ENCODE data around the gene CDH10. TPM values are rescaled to one million over a fixed set of nuclear protein-coding genes. Genes with fewer than 3 reads are reported as not detected.

CDH10 gene
- total RNA-seq, 1 donor from 2014 or later: not detected

DNA sequence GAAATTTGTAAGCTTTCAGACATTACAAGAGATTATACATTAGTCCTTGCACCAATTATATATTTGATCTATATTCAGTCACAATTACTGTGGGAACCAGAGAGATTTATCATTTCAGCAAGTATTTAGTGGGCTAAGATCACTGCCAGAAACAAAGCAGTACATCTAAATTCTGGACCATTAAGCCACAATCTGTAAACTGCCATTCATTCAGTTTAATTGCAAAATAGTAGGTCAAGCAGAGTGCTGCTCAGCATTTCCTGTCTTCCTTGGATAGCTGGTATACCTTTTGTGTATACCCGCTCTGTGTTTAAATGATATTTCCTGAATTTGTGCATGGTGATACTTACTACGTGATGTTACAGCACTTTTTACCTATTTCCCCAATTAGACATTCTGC lies 42.6 kb downstream of the CDH10 start:
- Histone ChIP-seq H3K4me3 (no peak overlapping the region), H3K4me1 (no peaks in the 10 kb centered on the region), H3K27me3 (no peaks in the 10 kb centered on the region), H3K27ac (no peak overlapping the region), H3K36me3 (no peaks in the 10 kb centered on the region), H3K9me3 (no peaks in the 10 kb centered on the region)
- intact Hi-C loops (cut with DNase I): no loop called here
- TF ChIP-seq, protein P1, sequence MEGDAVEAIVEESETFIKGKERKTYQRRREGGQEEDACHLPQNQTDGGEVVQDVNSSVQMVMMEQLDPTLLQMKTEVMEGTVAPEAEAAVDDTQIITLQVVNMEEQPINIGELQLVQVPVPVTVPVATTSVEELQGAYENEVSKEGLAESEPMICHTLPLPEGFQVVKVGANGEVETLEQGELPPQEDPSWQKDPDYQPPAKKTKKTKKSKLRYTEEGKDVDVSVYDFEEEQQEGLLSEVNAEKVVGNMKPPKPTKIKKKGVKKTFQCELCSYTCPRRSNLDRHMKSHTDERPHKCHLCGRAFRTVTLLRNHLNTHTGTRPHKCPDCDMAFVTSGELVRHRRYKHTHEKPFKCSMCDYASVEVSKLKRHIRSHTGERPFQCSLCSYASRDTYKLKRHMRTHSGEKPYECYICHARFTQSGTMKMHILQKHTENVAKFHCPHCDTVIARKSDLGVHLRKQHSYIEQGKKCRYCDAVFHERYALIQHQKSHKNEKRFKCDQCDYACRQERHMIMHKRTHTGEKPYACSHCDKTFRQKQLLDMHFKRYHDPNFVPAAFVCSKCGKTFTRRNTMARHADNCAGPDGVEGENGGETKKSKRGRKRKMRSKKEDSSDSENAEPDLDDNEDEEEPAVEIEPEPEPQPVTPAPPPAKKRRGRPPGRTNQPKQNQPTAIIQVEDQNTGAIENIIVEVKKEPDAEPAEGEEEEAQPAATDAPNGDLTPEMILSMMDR (IDR thresholded peaks at IDR 0.05): no peak
- no peak for DNase-seq (ENCODE audit: low spot score in 2 of 2)

DNA sequence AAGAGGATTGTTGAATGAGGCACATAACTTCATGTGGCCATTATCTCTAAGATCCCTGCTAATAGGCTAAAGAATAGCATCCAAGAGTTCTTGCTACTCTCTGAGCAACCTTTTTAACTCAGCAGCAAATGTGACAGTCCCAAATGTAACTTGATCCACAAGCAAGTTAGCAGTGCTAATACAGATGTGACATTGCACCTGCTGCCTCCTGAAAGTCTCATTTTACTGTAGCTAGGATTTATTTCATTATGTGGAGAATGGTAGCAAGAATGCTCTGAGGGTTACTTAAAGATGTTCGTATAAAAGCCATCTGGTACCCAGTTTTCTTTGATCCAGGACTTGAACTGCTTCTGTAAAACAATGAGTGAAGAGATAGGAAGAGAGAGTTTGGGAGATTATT lies 45.8 kb downstream of the CDH10 start:
- TF ChIP-seq, protein P1 (IDR thresholded peaks at IDR 0.05): no peak
- no peak for DNase-seq (ENCODE audit: low spot score in 2 of 2)
- intact Hi-C loops (cut with DNase I): no loop called here

DNA sequence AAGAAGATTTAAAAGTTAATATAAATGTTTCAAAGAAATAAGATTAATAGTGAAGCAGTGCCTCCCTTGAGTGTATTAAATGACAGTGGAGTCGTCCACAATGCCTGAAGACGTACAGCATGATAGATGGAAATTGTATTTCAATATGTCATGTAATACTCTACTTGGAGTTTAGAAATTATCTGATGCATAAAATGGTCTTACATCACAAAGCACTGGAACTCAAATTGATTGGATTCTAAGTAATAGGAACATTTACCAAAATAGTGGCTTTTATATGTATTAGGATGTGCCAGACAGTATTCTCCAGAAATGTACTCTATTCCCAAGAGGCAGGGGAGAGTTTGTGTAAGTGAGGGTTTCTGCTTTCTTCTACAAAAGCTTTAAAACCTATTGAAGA lies 49.4 kb downstream of the CDH10 start:
- DNase-seq (ENCODE audit: low spot score in 2 of 2): no peak
- Histone ChIP-seq H3K4me1 (no peaks in the 10 kb centered on the region), H3K27ac (no peak overlapping the region), H3K27me3 (no peaks in the 10 kb centered on the region), H3K9me3 (no peaks in the 10 kb centered on the region), H3K36me3 (no peaks in the 10 kb centered on the region), H3K4me3 (no peak overlapping the region)
- intact Hi-C loops (cut with DNase I): no loop called here
- TF ChIP-seq, protein P1 (IDR thresholded peaks at IDR 0.05): no peak

More for the DNA sequence above, 45.8 kb downstream of the CDH10 start:
- Histone ChIP-seq H3K27me3 (no peaks in the 10 kb centered on the region), H3K36me3 (no peaks in the 10 kb centered on the region), H3K27ac (no peak overlapping the region), H3K4me3 (no peak overlapping the region), H3K4me1 (no peaks in the 10 kb centered on the region), H3K9me3 (no peaks in the 10 kb centered on the region)

DNA sequence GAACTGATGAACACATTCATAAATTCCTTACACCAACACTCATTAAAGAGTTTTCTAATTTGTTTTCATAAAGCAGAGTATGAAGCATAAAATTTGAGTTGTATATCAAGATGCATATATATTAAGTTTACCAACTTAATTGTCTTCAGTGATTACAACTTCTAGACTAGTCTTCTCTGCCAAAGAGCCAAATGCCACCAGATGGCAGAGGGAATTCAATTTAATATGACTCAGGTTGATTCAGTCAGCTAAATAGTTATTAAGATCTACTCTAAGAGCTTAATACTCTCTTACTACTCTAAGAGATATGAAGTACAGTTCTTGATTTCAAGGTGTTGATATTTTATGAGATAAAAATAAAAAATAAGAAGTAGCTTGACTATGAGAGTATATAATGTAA lies 53.4 kb downstream of the CDH10 start:
- no peak for DNase-seq (ENCODE audit: low spot score in 2 of 2)
- H3K4me1 ChIP-seq: no peaks in the 10 kb centered on the region
- TF ChIP-seq, protein P1 (IDR thresholded peaks at IDR 0.05): no peak

DNA sequence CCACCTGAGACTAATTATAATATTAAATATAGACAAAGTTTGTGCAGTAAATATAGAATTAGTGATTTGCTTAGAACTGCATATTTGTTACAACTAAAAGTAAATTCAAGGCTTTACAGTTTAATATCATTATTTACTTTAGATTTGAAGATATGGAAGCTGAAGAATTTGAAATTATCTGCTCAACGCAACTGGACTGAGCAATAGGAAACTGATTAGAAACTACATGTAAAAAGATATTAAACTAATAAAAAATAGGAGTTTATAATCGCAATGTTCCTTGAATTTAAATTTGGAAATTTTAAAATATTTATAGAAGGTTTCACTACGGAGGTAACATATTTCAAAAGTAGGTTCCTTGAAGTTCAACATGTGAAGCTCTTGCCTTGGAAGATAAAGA lies 55.2 kb downstream of the CDH10 start:
- Histone ChIP-seq H3K27me3 (no peaks in the 10 kb centered on the region), H3K9me3 (no peaks in the 10 kb centered on the region), H3K27ac (no peak overlapping the region), H3K4me1 (no peaks in the 10 kb centered on the region), H3K36me3 (no peaks in the 10 kb centered on the region), H3K4me3 (no peak overlapping the region)
- intact Hi-C loops (cut with DNase I): no loop called here
- TF ChIP-seq, protein P1 (IDR thresholded peaks at IDR 0.05): no peak
- DNase-seq (ENCODE audit: low spot score in 2 of 2): no peak

More for the DNA sequence above, 53.4 kb downstream of the CDH10 start:
- Histone ChIP-seq H3K9me3 (no peaks in the 10 kb centered on the region), H3K36me3 (no peaks in the 10 kb centered on the region), H3K27me3 (no peaks in the 10 kb centered on the region), H3K27ac (no peak overlapping the region), H3K4me3 (no peak overlapping the region)
- intact Hi-C loops (cut with DNase I): no loop called here

DNA sequence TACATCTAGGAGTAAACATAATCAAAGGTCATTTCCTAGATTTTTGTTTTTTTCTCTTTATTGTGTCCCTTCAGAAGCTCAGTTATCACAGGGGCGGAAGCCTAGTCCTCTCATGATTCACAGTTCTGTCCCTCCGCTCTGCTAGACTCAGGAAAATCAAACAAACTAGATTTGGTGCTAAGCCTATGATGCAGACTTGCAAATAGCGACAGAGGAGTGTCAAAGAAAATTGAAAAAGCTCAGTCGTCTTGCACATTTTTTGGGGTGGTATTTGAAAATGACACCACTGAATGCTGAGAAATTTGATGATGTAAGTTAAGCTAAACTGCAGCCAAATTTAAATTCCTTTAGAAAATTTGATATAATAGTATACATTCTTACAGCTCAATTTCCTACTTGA lies 59.0 kb downstream of the CDH10 start:
- H3K36me3 ChIP-seq: no peaks in the 10 kb centered on the region

More for the DNA sequence above, 59.0 kb downstream of the CDH10 start:
- Histone ChIP-seq H3K9me3 (no peaks in the 10 kb centered on the region), H3K4me3 (no peak overlapping the region), H3K27ac (no peak overlapping the region), H3K27me3 (no peaks in the 10 kb centered on the region), H3K4me1 (no peaks in the 10 kb centered on the region)
- no peak for DNase-seq (ENCODE audit: low spot score in 2 of 2)
- intact Hi-C loops (cut with DNase I): no loop called here
- TF ChIP-seq, protein P1 (IDR thresholded peaks at IDR 0.05): no peak
